Stomach (tissue), 9 donors: ENCODE data around the gene SLC38A10. TPM values are rescaled to one million over a fixed set of nuclear protein-coding genes. Genes with fewer than 3 reads are reported as not detected.

Source experiments
- DNase-seq, 2 donors: peaks; one replicate each; pipeline versions ENCODE4 v3.0.0 to v3.0.0-alpha.2; 2013 to 2019
- H3K27ac ChIP-seq, 5 donors: fragments of 200-600 bp in 4 of 5; sonication (generic) in 4 of 5; one replicate each; pipeline ENCODE4 v1.5.1; 2013 to 2019; ENCODE audit warnings: mild to moderate bottlenecking in 1 of 5, moderate library complexity in 1 of 5
- H3K27me3 ChIP-seq, 3 donors: fragments of 200-600 bp; sonication (generic); one replicate each; pipeline ENCODE4 v1.5.1; 2017 to 2019; ENCODE audit warnings: mixed run types in 1 of 3
- H3K36me3 ChIP-seq, 4 donors: fragments of 200-600 bp; sonication (generic); 1 replicate in 3 of 4; 2 replicates in 1 of 4; pipeline ENCODE4 v1.5.1; 2016 to 2019
- H3K4me1 ChIP-seq, 4 donors: fragments of 200-600 bp; sonication (generic); one replicate each; pipeline ENCODE4 v1.5.1; 2016 to 2019
- H3K4me3 ChIP-seq, 4 donors: fragments of 200-600 bp; sonication (generic) in 3 of 4; one replicate each; pipeline ENCODE4 v1.5.1; 2016 to 2019; ENCODE audit warnings: mild to moderate bottlenecking in 1 of 4
- H3K9me3 ChIP-seq, 4 donors: fragments of 200-600 bp; sonication (generic); one replicate each; pipeline ENCODE4 v1.5.1; 2016 to 2019
- CTCF ChIP-seq, 7 experiments: fragments of 450-650 bp in 4 of 7; fragments of 200-600 bp in 3 of 7; sonication (generic) in 3 of 7; IDR thresholded peaks; one replicate each; pipeline ENCODE4 v1.5.1; 2016 to 2019; ENCODE audit warnings: antibody characterized with exemption in 7 of 7, control low read depth in 2 of 7, mild to moderate bottlenecking in 1 of 7
- EP300 ChIP-seq: sonication (generic); formaldehyde crosslinking; IDR thresholded peaks from one replicate; pipeline ENCODE4 v1.6.1; 2017; ENCODE audit warnings: antibody characterized with exemption
- POLR2A ChIP-seq, 4 donors: fragments of 450-650 bp; IDR thresholded peaks; one replicate each; pipeline ENCODE4 v1.6.1; 2016; ENCODE audit warnings: antibody characterized with exemption in 4 of 4, control low read depth in 2 of 4, mild to moderate bottlenecking in 1 of 4, moderate library complexity in 1 of 4
- POLR2AphosphoS5 ChIP-seq, 3 donors: sonication (generic); formaldehyde crosslinking; IDR thresholded peaks; one replicate each; pipeline ENCODE4 v1.6.1; 2016; ENCODE audit warnings: antibody characterized with exemption in 3 of 3
- WGBS, 5 donors: extraction: QIAGEN DNeasy Blood & Tissue Kit in 3 of 5; methylation state at CpG; one replicate each; pipeline versions ENCODE4 v1.1.5 to v1.1.7; 2013 to 2018; 5-methylcytosine and 5-hydroxymethylcytosine counted together
- intact Hi-C: fragments of 100-400 bp; cut with DNase I; formaldehyde crosslinking; loops from one replicate; pipeline ENCODE4 v1.15.1; 2023; ENCODE audit warnings: low total_unique reads
- polyA plus RNA-seq, 3 donors: library from polyadenylated mRNA; stranded (reverse); fragments of 200-250 nt; gene quantifications; one replicate each; pipeline ENCODE4 v1.2.3, GENCODE V29; 2013
- total RNA-seq, 5 donors: library from RNA; depleted of rRNA; stranded (reverse); fragments of >200 nt; gene quantifications; one replicate each; pipeline versions ENCODE4 v1.1.0 to v1.2.3, GENCODE V29; 2014 to 2016
- donor health status: healthy with polysubstance abuse.
- donor health status: Bipolar disorder and iron deficiency.
- donor health status: healthy.

The SLC38A10 gene
- total and polyA plus RNA-seq, 8 donors: 18.6 to 140 (median 67.3) TPM

GRCh38 chr17:81245024-81245664, 50.0 kb downstream of the SLC38A10 start:
- Histone ChIP-seq H3K27me3 (no peaks in the 10 kb centered on the region), H3K27ac (no peak overlapping the region), H3K9me3 (no peaks in the 10 kb centered on the region), H3K4me3 (no peak overlapping the region), H3K4me1 (peaks cover 3 to 21% (median 10%) of the 10 kb centered on the region in 4 donors), H3K36me3 (peaks cover 6 to 47% (median 33%) of the 10 kb centered on the region in 4 donors)
- intact Hi-C loops: no loop called here
- no peak for DNase-seq
- WGBS, 5 donors: 76 to 83% (median 82%) methylated on average over 9 to 25 of the region's 25 CpGs
- TF ChIP-seq CTCF (IDR thresholded peaks at IDR 0.05) (no peak), POLR2AphosphoS5 (IDR thresholded peaks at IDR 0.05) (no peak), POLR2A (IDR thresholded peaks at IDR 0.05) (no peak), EP300 (no peak)

- WGBS, 5 donors: 63 to 78% (median 74%) methylated on average over 13 to 24 of the region's 24 CpGs
- TF ChIP-seq CTCF (IDR thresholded peaks at IDR 0.05) (no peak), POLR2A (IDR thresholded peaks at IDR 0.05) (no peak), EP300 (no peak), POLR2AphosphoS5 (IDR thresholded peaks at IDR 0.05) (no peak)
- Histone ChIP-seq H3K4me1 (peaks cover 9 to 27% (median 17%) of the 10 kb centered on the region in 4 donors), H3K27me3 (no peaks in the 10 kb centered on the region), H3K27ac (no peak overlapping the region), H3K4me3 (no peak overlapping the region), H3K9me3 (no peaks in the 10 kb centered on the region), H3K36me3 (peaks cover under 1 to 41% (median 26%) of the 10 kb centered on the region in 4 donors)
- DNase-seq: no peak
- intact Hi-C loops: no loop called here
Observed at GRCh38 chr17:81244358-81245023, 50.6 kb downstream of the SLC38A10 start.

GRCh38 chr17:81243333-81243664, 51.8 kb downstream of the SLC38A10 start:
- DNase-seq: no peak

GRCh38 chr17:81242421-81243332, 52.4 kb downstream of the SLC38A10 start:
- 70 to 79% (median 76%) methylated on average over 31 to 33 of the region's 33 CpGs for WGBS, 5 donors
- DNase-seq: no peak
- Histone ChIP-seq H3K4me3 (no peak overlapping the region), H3K9me3 (no peaks in the 10 kb centered on the region), H3K4me1 (peaks cover 16 to 35% (median 28%) of the 10 kb centered on the region in 4 donors), H3K36me3 (peaks cover 0 to 30% (median 23%) of the 10 kb centered on the region in 4 donors), H3K27me3 (no peaks in the 10 kb centered on the region), H3K27ac (no peak overlapping the region)
- TF ChIP-seq EP300 (no peak), POLR2AphosphoS5 (IDR thresholded peaks at IDR 0.05) (no peak), POLR2A (IDR thresholded peaks at IDR 0.05) (no peak), CTCF (IDR thresholded peaks at IDR 0.05) (no peak)
- intact Hi-C loops: no loop called here

More at GRCh38 chr17:81243333-81243664, 51.8 kb downstream of the SLC38A10 start:
- no peak overlapping the region for H3K4me3 ChIP-seq
- no peaks in the 10 kb centered on the region for H3K9me3 ChIP-seq
- peaks cover 0 to 32% (median 23%) of the 10 kb centered on the region in 4 donors for H3K36me3 ChIP-seq
- TF ChIP-seq POLR2AphosphoS5 (IDR thresholded peaks at IDR 0.05): no peak
- TF ChIP-seq POLR2A (IDR thresholded peaks at IDR 0.05): no peak
- TF ChIP-seq EP300: no peak
- intact Hi-C loops: no loop called here
- H3K27ac ChIP-seq: no peak overlapping the region
- peaks cover 10 to 28% (median 21%) of the 10 kb centered on the region in 4 donors for H3K4me1 ChIP-seq
- no peaks in the 10 kb centered on the region for H3K27me3 ChIP-seq
- WGBS, 5 donors: 77 to 88% (median 86%) methylated on average over 10 of the region's 10 CpGs
